Breast epithelium (tissue), 4 donors: ENCODE results near the gene IFNA4. TPM values are rescaled to one million over a fixed set of nuclear protein-coding genes. Genes with fewer than 3 reads are reported as not detected.
"Not testable (repeated sequence)": the region's sequence is repeated elsewhere in the genome, so short reads cannot be mapped to it uniquely, and the experiment has no call there.

Experiments
- DNase-seq, 2 donors: peaks; one replicate each; pipeline ENCODE4 v3.0.0-alpha.2; 2019; ENCODE audit warnings: low spot score in 2 of 2
- H3K27ac ChIP-seq, 2 donors: fragments of 200-600 bp; sonication (generic) in 1 of 2; one replicate each; pipeline ENCODE4 v1.5.1; 2016 to 2019; ENCODE audit warnings: mild to moderate bottlenecking in 1 of 2
- H3K27me3 ChIP-seq, 2 donors: fragments of 200-600 bp; sonication (generic) in 1 of 2; one replicate each; pipeline versions ENCODE4 v1.5.1 to v1.6.0; 2017 to 2019; ENCODE audit warnings: control low read depth in 1 of 2, mild to moderate bottlenecking in 1 of 2
- H3K36me3 ChIP-seq: fragments of 200-600 bp; one replicate; pipeline ENCODE4 v1.5.1; 2019
- H3K4me1 ChIP-seq, 2 donors: fragments of 200-600 bp; sonication (generic); one replicate each; pipeline ENCODE4 v1.5.1; 2016 to 2019; ENCODE audit warnings: control low read depth in 1 of 2
- H3K4me3 ChIP-seq, 3 donors: fragments of 200-600 bp; sonication (generic); 1 replicate in 2 of 3; 2 replicates in 1 of 3; pipeline ENCODE4 v1.5.1; 2016 to 2019; ENCODE audit warnings: mild to moderate bottlenecking in 3 of 3, moderate library complexity in 2 of 3
- H3K9me3 ChIP-seq, 2 donors: fragments of 200-600 bp; sonication (generic) in 1 of 2; one replicate each; pipeline ENCODE4 v1.5.1; 2016 to 2019; ENCODE audit warnings: control low read depth in 1 of 2
- CTCF ChIP-seq, 3 donors: fragments of 450-650 bp; IDR thresholded peaks; one replicate each; pipeline ENCODE4 v1.5.1; 2016 to 2017; ENCODE audit warnings: antibody characterized with exemption in 3 of 3, mild to moderate bottlenecking in 3 of 3, moderate library complexity in 3 of 3
- POLR2A ChIP-seq: fragments of 450-650 bp; IDR thresholded peaks from one replicate; pipeline ENCODE4 v1.6.1; 2016; ENCODE audit warnings: antibody characterized with exemption, mild to moderate bottlenecking, moderate library complexity
- POLR2AphosphoS5 ChIP-seq, 3 donors: sonication (generic); formaldehyde crosslinking; IDR thresholded peaks; one replicate each; pipeline ENCODE4 v1.6.1; 2017; ENCODE audit warnings: antibody characterized with exemption in 3 of 3
- intact Hi-C: fragments of 100-400 bp; cut with DNase I; formaldehyde crosslinking; loops from one replicate; pipeline ENCODE4 v1.15.1; 2023; ENCODE audit warnings: low total_unique reads
- total RNA-seq, 3 donors: library from RNA; depleted of rRNA; stranded (reverse); fragments of >200 nt; gene quantifications; one replicate each; pipeline ENCODE4 v1.1.0, GENCODE V29; 2016

Gene IFNA4
- total RNA-seq, 3 donors from 2014 or later: not detected

DNA sequence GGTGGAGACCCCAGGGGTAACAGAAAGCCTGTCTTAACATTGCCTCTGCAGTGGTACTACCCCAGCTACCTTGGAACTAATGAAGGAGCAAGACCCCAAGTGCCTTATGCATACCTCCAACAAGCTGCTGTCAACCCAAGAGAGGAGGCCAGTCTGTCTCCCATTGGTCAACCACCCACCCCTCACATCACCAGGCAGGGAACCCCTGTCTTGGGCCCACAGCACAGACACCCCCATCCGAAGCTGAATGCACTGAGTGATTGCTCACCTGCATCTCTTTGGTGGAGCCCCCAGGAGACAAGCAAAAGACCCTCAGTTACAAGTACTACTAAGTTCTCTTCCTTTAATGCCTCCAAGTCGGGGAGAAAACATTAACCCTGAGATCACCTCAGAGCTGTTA lies 24.8 kb upstream of the IFNA4 start:
- H3K27ac ChIP-seq, H3K36me3 ChIP-seq, DNase-seq, intact Hi-C loops, H3K27me3 ChIP-seq, H3K4me1 ChIP-seq, H3K9me3 ChIP-seq, H3K4me3 ChIP-seq: not testable (repeated sequence)

- DNase-seq: not testable (repeated sequence)
Measured at GRCh38 chr9:21210782-21211181, 23.4 kb upstream of the IFNA4 start.

DNA sequence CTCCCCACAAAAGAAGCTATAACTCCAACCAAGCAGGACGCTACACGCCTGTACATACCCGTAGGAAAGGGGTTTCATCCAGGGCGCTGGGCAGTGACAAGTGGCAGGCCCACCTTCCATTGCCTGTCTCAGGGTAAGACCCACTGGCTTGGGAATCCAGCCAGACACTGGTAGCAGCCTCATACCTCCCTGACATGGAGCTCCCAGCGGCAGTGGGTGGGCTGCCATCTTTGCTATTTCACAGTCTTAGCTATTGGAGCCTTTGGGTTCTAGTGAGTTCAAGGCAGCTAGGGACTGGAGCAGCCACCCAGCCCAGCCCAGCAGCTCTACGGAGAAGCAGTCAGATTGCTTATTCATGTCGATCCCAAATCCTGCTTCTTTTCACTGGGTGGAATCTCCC lies 22.9 kb upstream of the IFNA4 start:
- DNase-seq: no peak
- TF ChIP-seq CTCF (IDR thresholded peaks at IDR 0.05) (no peak), POLR2A (no peak)
- Histone ChIP-seq H3K27me3 (no peaks in the 10 kb centered on the region), H3K4me3 (no peak overlapping the region), H3K4me1 (no peaks in the 10 kb centered on the region), H3K36me3 (no peaks in the 10 kb centered on the region), H3K9me3 (no peaks in the 10 kb centered on the region), H3K27ac (no peak overlapping the region)
- intact Hi-C loops: no loop called here

More at GRCh38 chr9:21210782-21211181, 23.4 kb upstream of the IFNA4 start:
- H3K27ac ChIP-seq, H3K27me3 ChIP-seq, H3K4me1 ChIP-seq, intact Hi-C loops, H3K4me3 ChIP-seq, H3K9me3 ChIP-seq, H3K36me3 ChIP-seq: not testable (repeated sequence)

DNA sequence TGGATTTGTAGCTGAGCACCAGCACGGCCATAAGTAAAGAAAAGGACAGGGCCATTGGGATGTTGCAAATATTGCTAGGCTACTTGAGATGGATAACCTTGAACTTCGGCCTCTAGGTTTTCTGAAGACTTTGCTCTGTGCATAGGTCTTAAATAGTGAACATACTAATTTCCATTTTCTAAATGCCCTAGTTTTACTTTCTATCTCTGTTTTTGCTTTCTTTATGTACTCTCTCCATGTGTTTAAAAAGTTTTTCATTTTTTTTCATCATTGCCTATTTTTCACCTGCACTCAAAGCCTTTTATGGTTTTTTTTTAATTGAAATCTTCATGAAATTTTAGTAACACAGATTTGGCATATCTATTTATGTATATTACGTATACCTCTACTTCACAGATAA lies 19.7 kb upstream of the IFNA4 start, which contains the start of gene IFNA10:
Gene IFNA10 (minus strand): TSS at position 101 of the 400 bp plus-strand sequence. CDS start 46 bp downstream, at position 55.
- H3K4me3 ChIP-seq, H3K4me1 ChIP-seq, H3K9me3 ChIP-seq, H3K27me3 ChIP-seq, DNase-seq, intact Hi-C loops, H3K36me3 ChIP-seq, H3K27ac ChIP-seq: not testable (repeated sequence)

GRCh38 chr9:21205204-21205603 lies 17.8 kb upstream of the IFNA4 start:
- H3K27ac ChIP-seq: no peak overlapping the region
- TF ChIP-seq POLR2A (no peak), CTCF (IDR thresholded peaks at IDR 0.05) (no peak), POLR2AphosphoS5 (IDR thresholded peaks at IDR 0.05) (no peak)
- no peaks in the 10 kb centered on the region for H3K4me1 ChIP-seq
- H3K36me3 ChIP-seq: no peaks in the 10 kb centered on the region
- H3K27me3 ChIP-seq: no peaks in the 10 kb centered on the region
- H3K4me3 ChIP-seq: no peak overlapping the region
- no peak for DNase-seq
- intact Hi-C loops: no loop called here
- H3K9me3 ChIP-seq: no peaks in the 10 kb centered on the region

- intact Hi-C loops, H3K27me3 ChIP-seq: not testable (repeated sequence)
Measured at GRCh38 chr9:21202105-21202504, 14.7 kb upstream of the IFNA4 start, which contains the start of gene IFNA7. TSS of gene IFNA7 (minus strand) at chr9:21202205. CDS start at chr9:21202165, 40 bp downstream.

DNA sequence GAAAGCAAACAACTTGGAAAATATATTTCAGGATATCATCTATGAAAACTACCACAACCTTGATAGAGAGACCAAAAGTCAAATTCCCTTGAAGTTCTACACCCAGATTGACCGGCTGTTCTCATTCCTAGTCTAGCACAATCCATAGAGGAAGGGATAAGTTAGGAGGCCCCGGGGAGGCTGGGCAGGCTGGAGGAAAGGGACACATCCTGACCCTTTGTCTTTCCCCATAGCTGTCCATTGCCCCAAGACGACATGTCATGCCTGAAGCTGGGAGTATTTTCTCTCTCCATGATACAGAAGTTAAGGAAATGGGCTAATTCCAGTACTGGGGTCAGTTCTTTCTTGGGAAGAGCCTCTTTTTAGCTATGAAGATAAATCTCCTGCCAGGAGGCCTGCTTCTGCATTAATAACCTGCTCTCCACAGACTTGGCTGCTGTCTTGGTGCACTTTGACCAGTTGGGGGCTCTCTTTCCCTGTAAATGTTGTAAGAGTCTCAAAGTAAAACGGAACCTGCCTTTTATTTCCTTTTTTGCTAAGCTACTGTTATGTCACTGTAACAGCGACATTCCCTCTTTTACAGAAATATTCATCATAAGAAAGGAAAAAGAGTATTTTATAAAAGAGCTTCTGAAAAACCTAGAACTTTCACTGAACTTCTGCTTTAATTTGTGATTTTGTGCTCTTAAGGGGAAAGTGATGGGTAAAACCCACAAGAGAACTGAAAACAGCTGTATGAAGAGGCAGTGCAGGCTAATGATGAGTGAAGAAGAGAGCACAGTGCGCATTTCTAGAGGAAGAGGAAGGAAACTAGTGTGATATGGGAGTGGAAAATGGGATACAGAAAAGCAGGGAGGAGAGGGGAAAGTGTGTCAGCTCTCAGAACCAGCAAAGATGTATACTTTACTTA lies 7.7 kb upstream of the IFNA4 start:
- H3K27me3 ChIP-seq, H3K36me3 ChIP-seq, intact Hi-C loops, H3K4me3 ChIP-seq, H3K9me3 ChIP-seq, DNase-seq, H3K4me1 ChIP-seq, H3K27ac ChIP-seq: not testable (repeated sequence)
- peak in 1 of 3 donors; percentile 16 for TF ChIP-seq CTCF (IDR thresholded peaks at IDR 0.05)

More at GRCh38 chr9:21202105-21202504, 14.7 kb upstream of the IFNA4 start, which contains the start of gene IFNA7:
- DNase-seq, H3K4me3 ChIP-seq, H3K4me1 ChIP-seq, H3K36me3 ChIP-seq, H3K9me3 ChIP-seq, H3K27ac ChIP-seq: not testable (repeated sequence)

- H3K27ac ChIP-seq, H3K4me3 ChIP-seq, H3K9me3 ChIP-seq, DNase-seq, H3K27me3 ChIP-seq, H3K36me3 ChIP-seq, H3K4me1 ChIP-seq, intact Hi-C loops: not testable (repeated sequence)
Measured at GRCh38 chr9:21182810-21183736, 4.3 kb downstream of the IFNA4 start.
